ENCODE data around the gene CAPN8.

DNA sequence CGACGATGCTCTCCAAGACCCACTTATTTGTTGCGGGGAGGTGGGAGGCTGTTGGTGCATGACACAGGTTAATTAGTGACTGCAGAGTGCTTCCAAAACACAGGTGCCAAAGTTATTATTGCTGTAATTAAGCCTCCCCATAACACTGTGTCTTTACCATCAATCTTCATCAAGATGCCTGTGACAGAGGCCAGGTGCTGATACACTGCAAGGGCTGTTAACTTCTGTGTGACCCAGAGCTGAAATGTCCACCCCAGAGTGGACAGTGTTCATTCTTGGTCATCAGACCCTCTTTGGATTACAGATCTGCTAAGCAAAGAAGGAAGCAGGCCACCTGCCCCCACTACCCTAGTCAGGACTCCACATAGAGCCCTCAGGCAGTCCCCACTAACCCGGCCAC is 55.5 kb downstream of the CAPN8 start:
- TF ChIP-seq CTCF (conservative IDR thresholded peaks at IDR 0.05) (no peak), EZH2 (IDR thresholded peaks at IDR 0.05; ENCODE audit: low read depth) (no peak)

Data from PC-9 (cell line).